ENCODE results near the gene ANKRD55.

DNA sequence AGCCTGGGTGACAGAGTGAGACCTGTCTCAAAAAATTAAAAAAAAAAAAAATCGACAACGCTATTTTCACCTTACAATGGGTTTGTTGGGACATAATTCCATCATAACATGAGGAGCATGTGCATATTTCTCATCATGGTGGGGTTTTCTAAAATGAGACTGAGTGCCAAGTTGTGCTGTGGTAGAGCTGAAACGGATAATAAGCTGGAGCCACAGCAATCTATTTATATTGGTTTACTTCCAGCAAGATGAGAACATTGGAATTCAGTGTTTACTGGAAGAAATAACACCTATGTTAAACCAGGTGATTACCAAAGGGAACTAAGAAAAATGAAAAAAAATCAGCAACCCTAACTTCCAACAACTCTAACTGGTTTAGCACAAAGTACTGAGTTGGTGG is 136.1 kb downstream of the ANKRD55 start:
- TF ChIP-seq, protein P1, sequence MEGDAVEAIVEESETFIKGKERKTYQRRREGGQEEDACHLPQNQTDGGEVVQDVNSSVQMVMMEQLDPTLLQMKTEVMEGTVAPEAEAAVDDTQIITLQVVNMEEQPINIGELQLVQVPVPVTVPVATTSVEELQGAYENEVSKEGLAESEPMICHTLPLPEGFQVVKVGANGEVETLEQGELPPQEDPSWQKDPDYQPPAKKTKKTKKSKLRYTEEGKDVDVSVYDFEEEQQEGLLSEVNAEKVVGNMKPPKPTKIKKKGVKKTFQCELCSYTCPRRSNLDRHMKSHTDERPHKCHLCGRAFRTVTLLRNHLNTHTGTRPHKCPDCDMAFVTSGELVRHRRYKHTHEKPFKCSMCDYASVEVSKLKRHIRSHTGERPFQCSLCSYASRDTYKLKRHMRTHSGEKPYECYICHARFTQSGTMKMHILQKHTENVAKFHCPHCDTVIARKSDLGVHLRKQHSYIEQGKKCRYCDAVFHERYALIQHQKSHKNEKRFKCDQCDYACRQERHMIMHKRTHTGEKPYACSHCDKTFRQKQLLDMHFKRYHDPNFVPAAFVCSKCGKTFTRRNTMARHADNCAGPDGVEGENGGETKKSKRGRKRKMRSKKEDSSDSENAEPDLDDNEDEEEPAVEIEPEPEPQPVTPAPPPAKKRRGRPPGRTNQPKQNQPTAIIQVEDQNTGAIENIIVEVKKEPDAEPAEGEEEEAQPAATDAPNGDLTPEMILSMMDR (conservative IDR thresholded peaks at IDR 0.05; ENCODE audit: low read length), result no peak
- TF ChIP-seq EZH2phosphoT487 (IDR thresholded peaks at IDR 0.05; ENCODE audit: borderline replicate concordance, low read depth, low read length), result no peak
